Right renal pelvis (tissue), 4 donors: ENCODE results near the gene HRH3. TPM values are rescaled to one million over a fixed set of nuclear protein-coding genes. Genes with fewer than 3 reads are reported as not detected.

Source experiments
- DNase-seq, 4 donors: peaks; one replicate each; pipeline ENCODE4 v3.0.0-alpha.2; 2013; ENCODE audit warnings: low read depth in 4 of 4, low spot score in 3 of 4, missing footprints in 1 of 4
- polyA plus RNA-seq, 4 donors: library from polyadenylated mRNA; unstranded; fragments of 120-200 nt; gene quantifications; one replicate each; pipeline ENCODE4 v1.2.1, GENCODE V29; 2013; ENCODE audit not compliant: insufficient read length in 4 of 4

Gene HRH3
- polyA plus RNA-seq, result under 1 TPM in 3 of 4 donors, not detected in 1; 0.06 to 0.25 (median 0.16) TPM

- DNase-seq, result peak in 3 of 4 donors; percentile 18 to 35 (median 30)
Measured at GRCh38 chr20:62219992-62220665, at the start of gene HRH3. HRH3 (minus strand) TSS chr20:62220278; CDS start chr20:62219970, 308 bp downstream.

- no peak for DNase-seq
Measured at GRCh38 chr20:62269871-62270270, 49.8 kb upstream of the HRH3 start.

GRCh38 chr20:62269378-62269777, 49.3 kb upstream of the HRH3 start:
- no peak for DNase-seq

- no peak for DNase-seq
Measured at GRCh38 chr20:62268228-62268900, 48.3 kb upstream of the HRH3 start.

GRCh38 chr20:62267543-62267942, 47.5 kb upstream of the HRH3 start:
- DNase-seq, result no peak

- DNase-seq, result no peak
Measured at GRCh38 chr20:62266851-62267250, 46.8 kb upstream of the HRH3 start.

GRCh38 chr20:62266340-62266739, 46.3 kb upstream of the HRH3 start:
- DNase-seq, result no peak

- DNase-seq, result no peak
Measured at GRCh38 chr20:62265365-62265764, 45.3 kb upstream of the HRH3 start.

GRCh38 chr20:62263396-62263795, 43.3 kb upstream of the HRH3 start:
- DNase-seq, result no peak

- DNase-seq, result no peak
Measured at GRCh38 chr20:62262064-62262463, 42.0 kb upstream of the HRH3 start.

GRCh38 chr20:62259294-62259565, 39.2 kb upstream of the HRH3 start:
- no peak for DNase-seq

- no peak for DNase-seq
Measured at GRCh38 chr20:62258499-62259293, 38.6 kb upstream of the HRH3 start.

GRCh38 chr20:62255976-62256375, 35.9 kb upstream of the HRH3 start:
- no peak for DNase-seq

- DNase-seq, result no peak
Measured at GRCh38 chr20:62254021-62254724, 34.1 kb upstream of the HRH3 start.

- DNase-seq, result no peak
Measured at GRCh38 chr20:62253398-62253797, 33.3 kb upstream of the HRH3 start.

GRCh38 chr20:62252342-62252966, 32.4 kb upstream of the HRH3 start:
- DNase-seq, result no peak

GRCh38 chr20:62248890-62249560, 28.9 kb upstream of the HRH3 start:
- DNase-seq, result no peak

GRCh38 chr20:62246872-62247652, 27.0 kb upstream of the HRH3 start:
- no peak for DNase-seq

- no peak for DNase-seq
Measured at GRCh38 chr20:62246431-62246830, 26.4 kb upstream of the HRH3 start.
